Thyroid gland (tissue), 4 donors: ENCODE measurements around the gene KLK15. TPM values are rescaled to one million over a fixed set of nuclear protein-coding genes. Genes with fewer than 3 reads are reported as not detected.
A peak's percentile ranks its signal among the peaks of the same experiment; 100 is the strongest.

Source experiments
- DNase-seq, 2 donors: peaks; one replicate each; pipeline ENCODE4 v3.0.0-alpha.2; 2019
- H3K27ac ChIP-seq, 3 donors: fragments of 200-600 bp; sonication (generic); 1 replicate in 2 of 3; 2 replicates in 1 of 3; pipeline ENCODE4 v1.5.1; 2016 to 2019; ENCODE audit warnings: mild to moderate bottlenecking in 1 of 3, moderate library complexity in 1 of 3
- H3K27me3 ChIP-seq: fragments of 200-600 bp; sonication (generic); one replicate; pipeline ENCODE4 v1.5.1; 2019
- H3K36me3 ChIP-seq, 2 donors: fragments of 200-600 bp; sonication (generic); one replicate each; pipeline ENCODE4 v1.5.1; 2016 to 2019
- H3K4me1 ChIP-seq, 2 donors: fragments of 200-600 bp; sonication (generic); one replicate each; pipeline ENCODE4 v1.5.1; 2017 to 2019
- H3K4me3 ChIP-seq, 3 donors: fragments of 200-600 bp; sonication (generic); replicated peaks in 1 of 3; 1 replicate in 2 of 3; 2 replicates in 1 of 3; pipeline ENCODE4 v1.5.1; 2016; ENCODE audit warnings: mild to moderate bottlenecking in 1 of 3
- H3K9me3 ChIP-seq: fragments of 200-600 bp; sonication (generic); one replicate; pipeline ENCODE4 v1.5.1; 2017
- CTCF ChIP-seq, 6 experiments: fragments of 200-600 bp in 3 of 6; fragments of 450-650 bp in 3 of 6; sonication (generic) in 3 of 6; IDR thresholded peaks; one replicate each; pipeline ENCODE4 v1.5.1; 2016 to 2019; ENCODE audit warnings: antibody characterized with exemption in 6 of 6, mild to moderate bottlenecking in 2 of 6, inconsistent platforms in 1 of 6, moderate library complexity in 1 of 6
- POLR2A ChIP-seq, 2 donors: fragments of 450-650 bp; IDR thresholded peaks; one replicate each; pipeline ENCODE4 v1.6.1; 2017; ENCODE audit warnings: antibody characterized with exemption in 2 of 2, mild to moderate bottlenecking in 2 of 2, moderate library complexity in 1 of 2
- WGBS, 2 donors: methylation state at CpG; one replicate each; pipeline ENCODE4 v1.1.5; 2017; 5-methylcytosine and 5-hydroxymethylcytosine counted together
- intact Hi-C: fragments of 100-400 bp; cut with DNase I; formaldehyde crosslinking; loops from one replicate; pipeline ENCODE4 v1.15.1; 2023
- total RNA-seq, 4 donors: library from RNA; depleted of rRNA; stranded (reverse); fragments of >200 nt; gene quantifications; one replicate each; pipeline ENCODE4 v1.2.3, GENCODE V29; 2016

KLK15 gene
- total RNA-seq, 4 donors from 2014 or later: 0.81 to 2.8 (median 1.8) TPM; not detected in 1

- WGBS, 2 donors: 79 to 83% methylated on average over 14 of the region's 14 CpGs
- Histone ChIP-seq H3K9me3 (no peaks in the 10 kb centered on the region), H3K4me3 (no peak overlapping the region), H3K4me1 (no peaks in the 10 kb centered on the region), H3K27me3 (no peaks in the 10 kb centered on the region), H3K27ac (no peak overlapping the region), H3K36me3 (no peaks in the 10 kb centered on the region)
- no peak for TF ChIP-seq CTCF (IDR thresholded peaks at IDR 0.05)
- no peak for TF ChIP-seq POLR2A (IDR thresholded peaks at IDR 0.05)
- intact Hi-C loops: no loop called here
- no peak for DNase-seq
These were observed 5.9 kb downstream of the KLK15 start for GRCh38 chr19:50827476-50827875.

GRCh38 chr19:50826492-50827240, 6.7 kb downstream of the KLK15 start:
- Histone ChIP-seq H3K9me3 (no peaks in the 10 kb centered on the region), H3K4me1 (no peaks in the 10 kb centered on the region), H3K4me3 (no peak overlapping the region), H3K27me3 (no peaks in the 10 kb centered on the region), H3K27ac (no peak overlapping the region), H3K36me3 (no peaks in the 10 kb centered on the region)
- intact Hi-C loops: no loop called here
- DNase-seq: no peak
- no peak for TF ChIP-seq POLR2A (IDR thresholded peaks at IDR 0.05)
- TF ChIP-seq CTCF (IDR thresholded peaks at IDR 0.05): no peak
- WGBS, 2 donors: 79 to 86% methylated on average over 17 to 43 of the region's 43 CpGs

- no peaks in the 10 kb centered on the region for H3K36me3 ChIP-seq
- intact Hi-C loops: no loop called here
- peaks cover 0 to 7% of the 10 kb centered on the region in 2 donors for H3K4me1 ChIP-seq
- no peak within 1 kb of the TSS for H3K27ac ChIP-seq
- peak; percentile 38 to 69 for DNase-seq
- no peak for TF ChIP-seq POLR2A (IDR thresholded peaks at IDR 0.05)
- peaks cover under 1% of the 10 kb centered on the region for H3K27me3 ChIP-seq
- no peak within 1 kb of the TSS for H3K4me3 ChIP-seq
- H3K9me3 ChIP-seq: no peaks in the 10 kb centered on the region
- 67 to 78% methylated on average over 9 to 13 of the region's 14 CpGs for WGBS, 2 donors
These were observed 9.9 kb downstream of the KLK15 start, which contains the start of gene KLK1 for GRCh38 chr19:50823389-50824042. Gene KLK1 (minus strand): TSS chr19:50823787. CDS start chr19:50823748, 39 bp downstream.

- 64 to 81% methylated on average over 7 of the region's 7 CpGs for WGBS, 2 donors
- DNase-seq: no peak
- Histone ChIP-seq H3K36me3 (no peaks in the 10 kb centered on the region), H3K4me3 (no peak overlapping the region), H3K27me3 (peaks cover 4% of the 10 kb centered on the region), H3K27ac (no peak overlapping the region), H3K4me1 (peaks cover 0 to 14% of the 10 kb centered on the region in 2 donors), H3K9me3 (no peaks in the 10 kb centered on the region)
- intact Hi-C loops: no loop called here
- TF ChIP-seq CTCF (IDR thresholded peaks at IDR 0.05) (no peak), POLR2A (IDR thresholded peaks at IDR 0.05) (no peak)
These were observed 10.6 kb downstream of the KLK15 start for GRCh38 chr19:50822661-50823208.

- intact Hi-C loops: no loop called here
- TF ChIP-seq POLR2A (IDR thresholded peaks at IDR 0.05) (no peak), CTCF (IDR thresholded peaks at IDR 0.05) (no peak)
- H3K27me3 ChIP-seq: peaks cover 4% of the 10 kb centered on the region
- no peak overlapping the region for H3K27ac ChIP-seq
- H3K36me3 ChIP-seq: no peaks in the 10 kb centered on the region
- H3K4me1 ChIP-seq: peaks cover 0 to 14% of the 10 kb centered on the region in 2 donors
- WGBS, 2 donors: 60 to 65% methylated on average over 5 to 6 of the region's 8 CpGs
- no peaks in the 10 kb centered on the region for H3K9me3 ChIP-seq
- H3K4me3 ChIP-seq: no peak overlapping the region
- no peak for DNase-seq
These were observed 11.8 kb downstream of the KLK15 start for GRCh38 chr19:50821622-50822021.
